Measurements from ENCODE around the gene ZNF664.
A peak's percentile ranks its signal among the peaks of the same experiment; 100 is the strongest.

The ZNF664 gene

DNA sequence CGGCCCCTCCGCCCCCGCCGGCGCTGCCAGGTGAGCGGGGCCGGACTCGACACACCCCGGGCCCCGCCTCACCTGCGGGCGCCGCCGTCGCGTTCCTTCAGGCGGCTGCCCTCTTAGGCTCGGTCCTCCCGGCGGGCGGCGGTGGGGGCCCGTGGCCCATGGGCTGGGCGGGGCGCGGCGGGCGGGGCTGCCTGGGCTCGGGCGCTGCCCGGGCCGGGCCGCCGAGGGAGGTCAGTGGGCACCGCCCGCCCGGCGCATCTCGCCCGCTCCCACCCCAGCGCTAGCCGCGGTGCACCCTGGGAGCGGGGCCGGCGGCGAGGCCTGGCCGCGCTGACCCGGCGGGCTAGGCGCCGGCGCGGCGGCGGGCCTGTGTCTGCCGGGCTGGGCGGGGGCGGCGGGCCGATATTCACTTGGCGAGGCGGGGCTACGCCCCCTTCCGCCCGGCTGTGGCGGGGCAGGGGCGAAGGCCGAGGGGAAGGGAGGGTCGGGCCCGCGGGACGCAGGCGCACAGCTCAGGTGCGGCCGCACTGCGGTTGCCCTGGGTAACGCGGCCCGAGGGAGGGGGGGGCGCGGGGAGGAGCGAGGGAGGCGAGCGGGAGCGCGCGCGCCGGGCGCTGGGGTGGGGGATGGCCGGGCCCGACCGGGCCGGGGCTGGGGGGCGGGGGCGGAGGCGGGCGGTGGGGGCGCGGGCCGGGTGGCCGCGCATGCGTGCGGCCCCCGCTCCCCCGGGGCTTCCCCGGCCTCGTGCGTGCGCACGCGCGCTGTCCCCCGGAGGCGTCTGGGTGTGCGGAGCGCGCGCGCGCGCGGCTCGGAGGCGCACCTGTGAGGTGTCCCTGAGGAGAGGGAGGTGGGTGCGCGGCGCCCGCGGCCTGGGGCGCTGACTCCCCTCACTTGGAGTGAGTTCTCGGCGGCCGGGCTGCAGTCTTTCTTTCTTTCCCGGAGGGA, at the start of gene ZNF664, which contains the start of gene CCDC92:
ZNF664 (plus strand) TSS at position 759 of the 945 bp plus-strand sequence. CDS start 38,930 bp downstream, outside the sequence.
CCDC92 (minus strand) TSS at position 375 of the 945 bp plus-strand sequence. CDS start 28,526 bp downstream, outside the sequence.
- peak; percentile 79 to 98 for DNase-seq

DNA sequence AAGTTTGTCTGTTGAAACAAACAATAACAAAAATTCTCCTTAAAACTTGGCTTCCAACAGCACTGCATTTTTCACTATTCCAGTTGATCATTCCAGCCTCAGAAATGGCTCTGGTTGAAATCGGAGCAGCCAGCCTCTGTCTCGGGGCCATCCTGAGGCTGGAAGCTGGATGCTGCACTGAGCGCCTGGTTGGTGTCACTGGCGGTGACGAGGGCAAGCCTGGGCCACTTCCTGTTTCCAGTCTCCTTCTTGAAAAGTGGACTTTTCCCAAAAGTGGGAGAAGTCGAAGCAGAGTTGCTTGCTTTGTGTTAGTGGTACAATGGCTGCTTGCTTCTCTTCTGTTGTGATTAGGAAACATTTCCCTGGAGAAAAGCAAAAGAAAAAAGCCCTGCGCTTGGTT, 49.1 kb upstream of the ZNF664 start:
- no peak for DNase-seq

DNA sequence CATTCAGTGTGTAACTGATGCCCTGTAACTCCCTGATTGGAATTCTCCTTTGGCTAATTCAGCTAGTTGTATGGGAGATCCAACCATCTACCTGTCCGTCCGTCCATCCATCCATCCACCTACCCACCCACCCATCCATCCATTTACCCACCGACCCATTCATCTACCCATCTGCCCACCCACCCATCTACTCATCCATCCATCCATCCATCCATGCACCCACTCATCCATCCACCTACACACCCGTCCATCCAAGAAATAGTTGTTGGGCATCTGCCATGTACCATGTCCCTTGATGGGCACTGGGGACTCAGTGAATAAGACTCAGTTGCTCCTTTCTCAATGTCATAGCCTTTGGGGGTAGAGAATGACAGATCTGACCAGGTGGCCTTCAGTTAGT, 48.5 kb upstream of the ZNF664 start:
- no peak for DNase-seq

DNA sequence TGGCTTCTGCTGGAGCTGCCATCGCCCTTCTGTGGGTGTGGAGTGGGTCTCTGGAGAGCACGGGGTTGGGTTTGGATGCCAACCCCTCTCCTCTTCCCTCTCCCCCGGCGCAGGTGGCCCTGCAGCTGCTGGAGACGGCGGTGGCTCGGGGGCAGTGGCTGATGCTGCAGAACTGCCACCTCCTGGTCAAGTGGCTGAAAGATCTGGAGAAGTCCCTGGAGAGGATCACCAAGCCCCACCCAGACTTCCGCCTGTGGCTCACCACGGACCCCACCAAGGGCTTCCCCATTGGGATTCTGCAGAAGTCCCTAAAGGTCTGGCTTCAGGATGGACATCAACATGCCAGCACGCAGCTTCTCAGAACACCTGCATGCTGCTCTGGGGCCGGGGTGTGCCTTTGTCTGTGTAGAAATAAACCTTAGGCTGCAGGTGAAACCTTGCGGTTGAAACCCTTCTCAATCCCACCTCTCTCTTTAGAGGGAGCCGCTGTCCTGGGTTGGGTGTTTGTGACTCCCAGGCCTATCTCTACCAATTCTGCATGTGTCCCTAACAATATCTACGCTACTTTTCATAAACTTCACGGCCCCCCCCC, 44.6 kb upstream of the ZNF664 start:
- DNase-seq, result peak in 1 of 2 experiments; percentile 10

DNA sequence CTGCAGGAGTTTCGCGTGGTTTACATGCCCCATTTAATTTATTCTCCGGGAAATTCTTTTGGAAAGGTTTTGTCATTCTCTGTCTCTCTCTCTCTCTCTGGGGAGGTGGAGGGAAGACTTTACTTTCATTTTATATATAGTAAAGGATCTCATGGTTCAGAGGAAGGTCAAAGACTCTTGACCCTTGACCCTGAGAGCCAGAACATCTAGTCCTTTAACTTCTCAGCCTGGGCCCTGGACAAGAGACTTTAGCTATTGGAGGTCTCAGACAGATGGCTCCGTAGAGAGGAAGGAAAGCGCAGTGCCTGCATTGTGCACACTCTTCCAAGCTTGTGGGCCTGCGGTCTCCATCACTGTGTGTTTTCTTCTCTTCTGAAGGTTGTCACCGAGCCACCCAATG, 44.1 kb upstream of the ZNF664 start:
- DNase-seq, result no peak

DNA sequence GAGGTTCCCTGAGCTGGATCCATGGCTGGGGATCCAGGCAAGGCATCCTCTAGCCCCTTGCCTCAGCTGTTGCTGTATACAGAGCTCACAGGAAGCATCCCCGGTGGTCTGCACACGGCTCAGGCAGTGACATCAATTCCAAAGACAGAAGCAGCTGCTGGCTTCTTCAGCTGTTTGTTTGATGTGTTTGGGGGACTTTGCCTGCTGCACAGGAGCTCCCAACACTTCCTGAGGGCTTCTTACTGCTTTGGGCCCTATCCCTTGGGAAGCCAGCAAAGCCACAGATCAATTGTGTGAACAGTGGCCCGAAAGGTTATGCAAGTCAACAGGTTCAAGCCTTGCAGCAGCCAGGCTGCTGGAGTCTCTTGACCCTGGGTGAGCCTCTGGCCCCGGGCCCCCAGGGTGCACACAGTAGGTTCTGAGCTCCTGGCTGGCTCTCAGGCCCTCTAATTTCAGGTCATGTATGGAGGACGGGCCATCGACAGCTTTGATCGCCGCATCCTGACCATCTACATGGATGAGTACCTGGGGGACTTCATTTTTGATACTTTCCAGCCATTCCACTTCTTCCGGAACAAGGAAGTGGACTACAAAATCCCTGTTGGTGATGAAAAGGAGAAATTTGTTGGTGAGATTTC, 43.0 kb upstream of the ZNF664 start:
- no peak for DNase-seq

DNA sequence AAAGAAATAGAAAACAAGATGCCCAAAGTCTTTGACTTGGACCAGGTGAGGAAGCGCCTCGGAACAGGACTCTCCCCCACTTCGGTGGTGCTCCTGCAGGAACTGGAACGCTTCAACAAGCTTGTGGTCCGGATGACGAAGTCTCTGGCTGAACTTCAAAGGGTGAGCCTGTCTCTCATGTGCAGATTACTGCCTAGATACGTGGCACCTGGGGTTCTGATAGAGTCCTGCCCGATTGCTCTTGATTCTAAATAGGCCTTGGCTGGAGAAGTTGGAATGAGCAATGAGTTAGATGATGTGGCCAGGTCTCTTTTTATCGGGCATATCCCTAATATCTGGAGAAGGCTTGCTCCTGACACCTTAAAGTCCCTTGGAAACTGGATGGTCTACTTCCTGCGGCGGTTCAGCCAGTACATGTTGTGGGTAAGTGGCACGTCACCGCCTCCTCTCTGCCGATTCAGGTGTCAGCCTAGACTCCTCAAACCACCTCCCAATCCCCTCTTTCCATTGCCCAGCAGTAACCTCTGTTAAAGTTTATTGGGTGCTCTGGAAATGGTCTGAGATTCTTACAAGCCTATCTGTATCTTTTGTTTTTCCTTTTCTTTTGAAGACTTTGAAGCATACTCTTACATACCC, 41.2 kb upstream of the ZNF664 start:
- DNase-seq, result no peak

DNA sequence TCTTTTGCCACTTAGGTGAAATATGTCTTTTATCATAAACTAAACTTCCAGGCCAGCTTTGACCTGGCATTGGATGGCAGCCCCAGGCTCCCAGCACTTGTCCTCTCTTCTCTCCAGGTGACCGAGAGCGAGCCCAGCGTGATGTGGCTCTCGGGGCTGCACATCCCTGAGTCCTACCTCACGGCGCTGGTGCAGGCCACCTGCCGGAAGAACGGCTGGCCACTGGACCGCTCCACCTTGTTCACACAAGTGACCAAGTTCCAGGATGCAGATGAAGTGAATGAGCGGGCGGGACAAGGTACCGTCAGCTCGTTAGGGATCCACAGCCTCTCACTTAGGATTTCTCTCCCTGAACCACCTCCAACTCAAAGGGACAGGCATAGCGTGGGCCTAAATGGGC, 39.8 kb upstream of the ZNF664 start:
- no peak for DNase-seq

DNA sequence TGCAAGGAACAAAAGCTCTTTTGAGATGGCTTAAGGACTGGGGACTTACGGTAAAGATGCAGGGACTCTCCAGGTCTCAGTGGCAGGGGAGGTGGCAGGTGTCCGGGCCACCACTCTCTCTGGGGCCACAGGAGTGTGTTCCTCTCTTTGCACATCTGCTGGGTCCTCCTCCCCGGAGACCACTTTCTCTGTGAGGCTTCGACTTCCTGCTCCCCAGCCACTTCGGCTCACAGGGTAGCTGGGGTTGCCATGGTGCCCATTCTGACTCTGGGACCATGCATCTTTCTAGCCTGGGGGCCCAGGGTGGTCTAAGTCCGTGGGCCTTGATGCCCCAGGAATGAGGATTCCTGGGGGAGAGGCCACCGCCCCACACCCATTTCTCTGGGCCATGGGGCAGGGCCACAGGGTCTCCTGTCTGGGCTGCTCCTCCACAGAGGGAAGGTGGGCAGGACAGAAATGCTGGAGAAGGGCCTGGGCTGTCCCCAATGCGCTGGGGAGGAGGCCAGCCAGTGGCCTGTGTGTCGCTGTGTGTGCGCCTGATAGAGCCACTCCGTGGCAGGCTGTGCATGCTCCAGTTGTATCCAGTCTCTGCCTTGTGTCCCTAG, 38.9 kb upstream of the ZNF664 start:
- DNase-seq, result no peak

DNA sequence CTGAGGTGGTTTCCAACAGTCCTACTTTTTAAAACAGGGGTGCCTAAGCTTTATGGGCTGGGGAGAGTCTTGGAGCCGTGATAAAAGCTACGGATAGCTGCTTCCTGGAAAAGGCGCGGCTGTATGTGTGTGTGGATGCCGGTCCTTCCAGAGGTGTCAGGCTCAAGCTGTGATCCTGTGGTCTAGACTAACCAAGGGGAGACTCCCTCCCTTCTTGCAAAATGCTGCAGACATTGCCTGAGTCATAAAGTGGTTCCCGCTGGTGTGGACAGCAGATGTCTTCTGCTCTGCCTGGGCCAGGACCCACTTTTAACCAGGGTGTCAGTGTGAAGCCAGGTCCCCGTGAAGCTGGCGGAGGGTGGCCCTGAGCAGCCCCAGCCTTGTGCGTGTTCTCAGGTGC, 38.2 kb upstream of the ZNF664 start:
- DNase-seq, result no peak

DNA sequence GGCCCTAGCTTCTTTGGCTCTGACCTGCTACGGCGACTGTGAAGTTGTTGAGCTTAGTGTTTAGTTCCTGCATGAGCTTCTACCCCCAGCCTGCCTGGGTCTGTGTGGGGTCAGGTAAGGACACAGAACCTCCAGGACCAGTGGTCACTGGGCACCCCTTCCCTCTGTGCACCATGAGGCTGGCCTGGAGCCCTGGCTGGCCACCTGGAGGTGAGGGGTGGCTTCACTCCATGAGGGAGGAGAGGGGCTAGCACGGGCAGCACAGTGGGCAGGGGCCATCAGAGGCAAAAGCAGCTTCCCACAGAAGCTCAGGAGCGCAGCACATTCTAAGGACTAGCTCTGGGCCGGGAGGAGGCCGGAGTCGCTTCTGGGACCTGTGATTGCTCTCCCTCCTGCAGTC, 37.1 kb upstream of the ZNF664 start:
- no peak for DNase-seq

DNA sequence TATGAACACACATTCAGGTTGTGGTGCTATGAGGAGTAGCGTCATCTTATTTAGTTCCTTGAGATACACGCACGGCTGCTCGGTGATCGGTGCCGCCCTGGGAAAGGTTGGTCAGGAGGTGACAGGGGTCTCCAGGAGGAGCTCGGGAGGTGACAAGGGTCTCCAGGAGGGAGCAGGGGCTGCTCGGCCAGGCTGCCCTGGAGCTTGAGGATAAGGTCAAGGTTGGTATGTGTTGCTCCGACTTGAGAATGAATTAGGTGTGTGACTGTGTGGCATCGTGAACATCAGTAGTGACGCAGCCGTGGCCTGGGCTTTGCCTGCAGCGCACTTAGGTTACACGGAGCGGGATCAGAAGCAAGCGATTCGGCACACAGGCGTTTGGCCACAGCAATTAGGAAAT, 36.5 kb upstream of the ZNF664 start:
- DNase-seq, result no peak

DNA sequence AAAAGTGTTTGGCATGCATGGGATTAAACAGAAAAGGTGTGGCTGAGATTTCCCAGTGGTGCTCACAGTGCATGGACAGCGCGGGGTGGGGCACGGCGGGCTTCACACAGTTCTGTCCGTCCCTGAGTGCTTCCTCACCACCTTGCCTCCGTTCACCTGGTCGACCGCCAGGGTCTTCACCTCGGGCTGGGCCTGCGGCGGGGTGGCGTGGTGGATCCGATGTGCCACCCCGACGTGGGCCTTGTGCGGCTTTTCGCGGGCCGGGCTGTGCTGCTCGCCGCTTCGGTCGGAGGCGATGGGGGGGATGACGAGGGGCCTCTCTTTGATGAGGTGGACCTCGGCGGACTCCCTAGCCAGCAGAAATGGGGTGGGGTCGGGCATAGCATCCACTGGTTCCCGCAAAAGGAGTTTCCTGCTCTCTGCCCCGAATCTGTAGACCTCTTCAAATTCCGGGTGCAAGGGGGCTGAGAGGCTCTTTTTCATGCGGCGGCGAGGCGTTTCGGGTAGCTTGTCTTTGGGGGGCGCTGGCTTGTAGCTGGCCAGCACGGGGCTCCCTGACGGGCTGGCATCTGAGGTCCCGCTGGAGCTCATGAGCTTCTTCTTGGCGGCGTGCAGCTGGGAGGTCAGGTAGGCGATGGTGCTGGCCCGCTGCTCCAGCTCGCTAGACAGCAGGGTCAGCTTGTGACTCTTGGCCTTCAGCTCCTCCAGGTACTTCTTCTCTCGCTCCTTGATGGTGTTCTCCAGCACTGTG, 35.9 kb upstream of the ZNF664 start:
- no peak for DNase-seq

DNA sequence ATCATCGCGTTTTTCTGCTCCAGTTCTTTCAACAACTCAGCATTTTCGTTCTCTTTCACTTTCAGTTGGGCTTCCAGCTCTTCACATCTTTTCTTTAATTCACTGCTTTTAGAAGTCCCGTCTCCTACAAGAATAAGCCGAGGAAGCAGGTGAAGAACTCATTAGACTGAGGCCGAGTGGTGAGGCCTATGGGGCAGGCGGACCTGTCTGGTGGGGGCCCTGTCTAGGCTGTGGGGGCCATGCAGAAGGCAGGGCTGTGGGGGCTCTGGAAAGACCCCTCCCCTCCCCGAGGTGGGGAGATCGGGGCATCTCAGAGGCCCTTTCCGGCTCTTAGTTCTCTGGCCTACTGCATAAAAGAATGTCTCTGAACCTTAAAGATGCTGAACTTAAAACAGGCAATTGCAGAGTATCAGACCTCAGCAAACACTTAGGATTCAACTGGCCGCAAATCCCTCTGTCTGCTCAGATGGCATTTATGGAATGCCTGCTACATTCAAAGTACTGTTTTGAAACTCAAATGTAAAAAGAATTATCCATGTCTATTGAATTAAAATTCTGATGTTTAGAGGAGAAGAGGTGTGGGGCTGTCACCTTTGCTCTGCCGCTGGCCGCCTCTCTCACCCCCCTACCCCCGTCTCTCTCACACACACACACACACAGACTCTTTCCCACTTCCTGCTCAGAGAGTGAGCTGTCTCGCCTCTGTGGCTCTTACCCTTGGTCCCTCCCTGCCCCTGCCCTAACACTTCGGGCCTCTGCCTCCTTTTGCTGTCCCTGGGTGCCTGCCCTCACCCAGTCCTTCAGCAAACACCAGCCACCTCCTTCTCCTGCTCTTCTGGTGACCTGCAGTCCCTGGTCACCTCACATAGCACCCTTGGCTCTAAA, 35.1 kb upstream of the ZNF664 start:
- no peak for DNase-seq

DNA sequence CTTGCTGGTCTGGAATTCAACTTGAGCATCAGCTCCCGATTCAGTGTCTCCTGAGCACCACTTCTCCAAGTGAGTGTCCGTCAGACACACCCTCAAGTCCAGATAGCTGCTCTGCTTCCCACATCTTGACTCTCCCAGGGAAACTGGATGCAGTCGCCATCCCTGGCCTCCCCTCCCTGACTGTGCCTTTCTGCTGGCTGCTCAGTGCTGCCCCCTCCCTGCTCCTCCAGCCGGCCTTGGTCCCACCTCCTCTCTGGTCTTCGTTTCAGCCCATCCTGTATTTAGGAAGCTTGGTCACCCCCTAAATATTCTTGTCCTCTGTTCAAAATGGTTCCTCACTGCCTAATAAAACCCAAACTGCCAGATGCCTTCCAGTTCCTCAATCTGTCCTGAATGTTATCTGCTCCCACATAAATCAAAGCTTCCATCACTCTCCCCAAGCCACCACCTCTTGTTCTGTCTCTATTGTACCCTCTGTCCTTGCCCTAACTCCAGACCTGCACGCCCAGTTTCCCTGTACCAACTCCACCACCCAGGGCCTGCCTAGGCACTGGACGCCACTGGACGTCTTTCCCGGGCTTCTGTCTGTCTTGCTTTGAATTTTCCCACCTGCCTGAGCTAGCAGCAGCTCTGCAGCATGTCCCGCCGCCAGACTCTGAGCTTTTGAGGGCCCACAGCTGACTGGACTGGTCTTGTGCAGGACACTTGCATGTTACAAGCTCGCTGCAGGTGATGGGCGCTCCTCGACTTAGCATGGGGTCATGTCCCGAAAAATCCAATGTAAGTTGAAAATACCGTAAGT, 34.1 kb upstream of the ZNF664 start:
- peak in 1 of 2 experiments; percentile 20 for DNase-seq

DNA sequence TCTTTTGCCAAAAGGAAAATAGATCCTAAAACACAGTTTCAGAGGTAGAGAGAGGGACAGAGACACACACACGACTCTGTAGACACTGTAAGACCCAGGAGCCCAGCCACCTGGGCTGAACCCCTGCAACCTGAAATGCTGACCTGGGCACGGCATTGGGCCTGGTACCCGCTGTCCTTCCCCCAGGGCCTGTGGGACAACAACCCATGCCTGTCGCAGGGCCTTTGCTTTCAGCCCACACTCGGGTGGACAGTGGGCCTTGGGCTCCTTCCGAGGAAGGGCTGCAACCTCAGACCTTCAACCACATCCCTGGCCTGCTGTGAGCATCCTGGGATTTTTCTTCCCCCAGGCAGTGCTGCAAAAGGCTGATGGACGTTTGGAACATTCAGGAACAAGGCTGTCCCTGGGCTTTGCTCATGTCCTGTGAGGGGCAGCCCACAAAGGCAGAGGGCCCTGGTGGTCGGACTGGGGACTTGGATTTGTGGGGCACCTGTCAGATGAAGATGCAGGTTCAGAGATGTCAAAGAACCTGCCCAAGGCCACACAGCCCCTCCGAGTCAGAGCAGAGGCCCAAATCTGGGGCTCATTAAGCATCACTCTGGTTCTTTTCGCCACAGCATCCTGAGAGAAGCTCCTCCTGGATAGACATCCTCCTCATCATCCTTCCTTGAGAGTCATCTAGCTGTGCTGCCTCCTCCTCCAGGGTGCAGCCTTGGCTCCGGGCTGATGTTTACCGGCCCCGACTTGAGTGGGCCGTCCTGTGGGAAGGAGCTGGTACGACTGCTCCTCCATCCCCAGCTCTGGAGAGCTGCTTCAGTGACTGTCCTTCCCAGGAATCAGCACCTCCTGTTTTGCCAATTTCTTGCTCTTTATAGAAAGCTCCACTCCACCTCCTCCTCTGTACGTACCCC, 33.0 kb upstream of the ZNF664 start:
- no peak for DNase-seq

DNA sequence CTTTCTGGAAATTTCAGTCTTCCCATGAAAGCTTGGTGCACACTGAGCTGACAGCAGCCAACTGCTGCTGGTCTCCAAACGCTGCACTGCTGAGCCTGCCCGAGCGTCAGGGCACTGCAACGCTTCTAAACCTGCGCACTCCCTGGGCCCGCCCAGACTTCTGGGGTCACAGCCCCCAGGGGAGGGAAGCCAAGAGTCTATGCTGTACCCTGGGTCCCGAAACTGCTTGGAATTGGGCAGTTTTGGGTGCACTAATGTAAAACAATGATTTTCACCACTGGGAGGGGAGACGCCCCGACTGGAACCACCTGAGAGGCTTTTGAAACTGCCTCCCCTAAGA, 32.4 kb upstream of the ZNF664 start:
- DNase-seq, result no peak

DNA sequence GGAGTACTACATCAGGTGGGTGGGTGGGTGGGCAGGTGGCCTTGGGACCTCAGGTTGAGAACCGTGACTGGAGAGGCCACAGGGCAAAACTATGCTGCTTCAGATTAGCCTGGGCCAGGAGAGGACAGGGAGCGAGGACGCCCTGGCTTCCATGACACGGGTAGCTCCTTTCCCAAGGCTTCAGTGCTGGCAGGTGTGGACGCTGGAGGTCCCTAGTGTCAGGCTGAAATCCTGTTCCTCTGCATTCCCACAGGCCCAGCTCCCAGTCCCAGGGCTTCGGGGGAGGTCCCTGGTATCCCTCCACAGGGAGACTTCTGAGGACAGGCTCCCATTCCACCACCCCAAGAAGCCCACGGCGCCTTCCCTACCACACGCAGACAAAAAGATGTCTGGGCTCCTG, 32.0 kb upstream of the ZNF664 start:
- DNase-seq, result no peak

DNA sequence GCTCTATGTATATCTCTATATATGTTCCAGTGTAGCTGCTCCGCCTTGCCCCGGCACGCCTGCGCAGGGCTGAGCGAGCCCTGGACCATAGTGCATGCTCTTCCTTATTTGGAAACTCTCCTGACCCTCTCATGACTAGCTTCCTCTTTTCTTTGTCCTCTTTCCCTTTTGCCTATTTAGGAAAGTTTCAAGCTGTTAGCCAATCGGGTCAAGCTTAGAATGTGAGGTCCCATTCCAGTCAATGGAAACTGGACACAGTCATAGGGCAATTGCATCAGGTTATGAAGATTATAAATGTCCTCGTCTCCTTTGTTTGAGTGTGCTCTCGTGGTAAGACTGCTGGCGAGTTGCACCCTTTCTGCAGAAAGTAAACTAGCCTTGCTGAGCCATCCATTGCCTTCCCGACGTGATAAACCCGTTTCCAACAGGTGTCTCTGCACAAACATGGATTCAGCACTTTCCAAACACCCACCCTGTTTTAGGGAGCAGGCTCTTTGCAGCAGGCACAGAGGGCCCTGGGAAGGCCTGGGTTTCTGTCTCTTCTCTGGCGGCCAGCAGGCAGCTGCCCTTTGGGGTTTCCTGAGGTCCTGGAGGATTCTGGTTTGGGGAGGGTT, 31.3 kb upstream of the ZNF664 start:
- DNase-seq, result no peak

Data from NCI-H526 (cell line).